IMR-90 (cell line): ENCODE measurements around the gene RAI1.

Experiments
- MXI1 ChIP-seq: IDR thresholded peaks from 2 replicates; pipeline ENCODE4 v1.6.1; 2012; ENCODE audit warnings: low read depth, mild to moderate bottlenecking, low read length, moderate library complexity, borderline replicate concordance
- POLR2A ChIP-seq: IDR thresholded peaks from 2 replicates; pipeline ENCODE4 v1.6.1; 2012; ENCODE audit warnings: mild to moderate bottlenecking, low read depth, low read length
- RFX5 ChIP-seq: IDR thresholded peaks from 2 replicates; pipeline ENCODE4 v1.8.0; 2012; ENCODE audit warnings: low read depth, mild to moderate bottlenecking, low read length, moderate library complexity
- TF ChIP-seq, protein P1 (sequence below): conservative IDR thresholded peaks from 2 replicates; pipeline ENCODE4 v1.5.1; 2012; ENCODE audit warnings: mild to moderate bottlenecking, low read depth, low read length, improper control_type of control experiment

DNA sequence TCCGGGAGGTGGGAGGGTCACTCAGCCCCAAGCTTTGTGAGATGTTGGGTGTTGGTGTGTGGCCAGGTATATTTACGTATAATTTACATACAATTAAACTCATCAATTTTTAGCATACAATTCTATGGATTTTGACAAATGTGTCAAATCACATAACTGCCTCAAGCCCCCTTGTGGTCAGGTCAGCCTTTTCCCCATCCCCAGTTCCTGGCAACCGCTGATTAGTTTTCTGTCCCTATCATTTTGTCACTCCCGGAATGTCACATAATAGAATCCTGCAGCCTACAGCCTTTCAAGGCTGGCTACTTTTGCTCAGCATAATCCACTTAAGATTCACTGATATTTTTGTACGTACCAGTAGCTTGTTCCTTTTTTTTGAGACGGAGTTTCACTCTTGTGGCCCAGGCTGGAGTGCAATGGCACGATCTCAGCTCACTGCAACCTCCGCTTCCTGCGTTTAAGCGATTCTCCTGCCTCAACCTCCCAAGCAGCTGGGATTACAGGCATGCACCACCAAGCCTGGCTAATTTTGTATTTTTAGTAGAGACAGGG is 19.3 kb upstream of the RAI1 start:
- TF ChIP-seq RFX5 (no peak), MXI1 (no peak), POLR2A (no peak)
- TF ChIP-seq, protein P1, sequence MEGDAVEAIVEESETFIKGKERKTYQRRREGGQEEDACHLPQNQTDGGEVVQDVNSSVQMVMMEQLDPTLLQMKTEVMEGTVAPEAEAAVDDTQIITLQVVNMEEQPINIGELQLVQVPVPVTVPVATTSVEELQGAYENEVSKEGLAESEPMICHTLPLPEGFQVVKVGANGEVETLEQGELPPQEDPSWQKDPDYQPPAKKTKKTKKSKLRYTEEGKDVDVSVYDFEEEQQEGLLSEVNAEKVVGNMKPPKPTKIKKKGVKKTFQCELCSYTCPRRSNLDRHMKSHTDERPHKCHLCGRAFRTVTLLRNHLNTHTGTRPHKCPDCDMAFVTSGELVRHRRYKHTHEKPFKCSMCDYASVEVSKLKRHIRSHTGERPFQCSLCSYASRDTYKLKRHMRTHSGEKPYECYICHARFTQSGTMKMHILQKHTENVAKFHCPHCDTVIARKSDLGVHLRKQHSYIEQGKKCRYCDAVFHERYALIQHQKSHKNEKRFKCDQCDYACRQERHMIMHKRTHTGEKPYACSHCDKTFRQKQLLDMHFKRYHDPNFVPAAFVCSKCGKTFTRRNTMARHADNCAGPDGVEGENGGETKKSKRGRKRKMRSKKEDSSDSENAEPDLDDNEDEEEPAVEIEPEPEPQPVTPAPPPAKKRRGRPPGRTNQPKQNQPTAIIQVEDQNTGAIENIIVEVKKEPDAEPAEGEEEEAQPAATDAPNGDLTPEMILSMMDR, result no peak
